ENCODE results near the gene ZBTB18. TPM values are rescaled to one million over a fixed set of nuclear protein-coding genes. Genes with fewer than 3 reads are reported as not detected.

ZBTB18 gene
- polyA plus RNA-seq, 3 donors: 3.0 to 45.5 (median 3.6) TPM

DNA sequence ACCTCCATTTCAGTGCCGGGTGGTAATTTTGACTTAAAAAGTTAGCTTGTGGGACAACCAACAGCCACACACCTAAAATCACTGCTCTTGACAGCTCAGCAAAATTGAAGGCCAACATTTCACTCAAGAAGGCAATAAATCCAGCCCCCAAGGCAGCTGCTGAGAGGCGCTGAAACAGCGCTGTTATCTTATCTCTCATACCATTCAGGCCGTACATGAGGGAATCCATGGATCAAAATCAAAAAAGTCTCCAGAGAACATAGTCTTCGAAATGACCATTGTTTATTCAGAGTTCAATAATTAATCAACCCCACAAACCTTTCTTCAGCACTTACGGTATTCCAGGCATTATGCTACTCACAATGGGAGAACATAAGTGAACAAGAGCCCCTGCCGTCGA lies 38.5 kb downstream of the ZBTB18 start:
- no peak overlapping the region for H3K9ac ChIP-seq (ENCODE audit: insufficient read depth, low read length, poor library complexity, severe bottlenecking)
- H4K20me1 ChIP-seq (ENCODE audit: insufficient read depth, low read length): no peaks in the 10 kb centered on the region
- WGBS (ENCODE audit: insufficient coverage): 96% methylated on average over 6 of the region's 8 CpGs
- no peaks in the 10 kb centered on the region for H3K36me3 ChIP-seq (replicated peaks in 1 of 2; ENCODE audit: control insufficient read depth in 1 of 2, insufficient read depth in 2 of 2, low read length in 2 of 2)
- no peaks in the 10 kb centered on the region for H3K27me3 ChIP-seq (ENCODE audit: control insufficient read depth in 2 of 2, insufficient read depth in 2 of 2, low read length in 2 of 2)
- Mint-ChIP-seq H3K27me3 (ENCODE audit: low read depth in 3 of 3) (peaks cover 1 to 3% (median 2%) of the 10 kb centered on the region in 3 donors), H3K9me3 (peaks cover 0 to 8% (median 4%) of the 10 kb centered on the region in 7 donors), H3K27ac (no peak overlapping the region), H3K4me3 (no peak overlapping the region), H3K4me1 (no peaks in the 10 kb centered on the region), H3K36me3 (no peaks in the 10 kb centered on the region)
- H3K9me3 ChIP-seq (replicated peaks in 1 of 2; ENCODE audit: control insufficient read depth in 1 of 2, insufficient read depth in 1 of 2, low read length in 2 of 2): no peaks in the 10 kb centered on the region
- H3K4me2 ChIP-seq (replicated peaks; ENCODE audit: extremely low read depth, low read length, poor library complexity, severe bottlenecking): no peak overlapping the region
- no peak for DNase-seq
- no peak overlapping the region for H3K27ac ChIP-seq (ENCODE audit: low read depth in 1 of 2, low read length in 2 of 2)
- TF ChIP-seq, protein P1, sequence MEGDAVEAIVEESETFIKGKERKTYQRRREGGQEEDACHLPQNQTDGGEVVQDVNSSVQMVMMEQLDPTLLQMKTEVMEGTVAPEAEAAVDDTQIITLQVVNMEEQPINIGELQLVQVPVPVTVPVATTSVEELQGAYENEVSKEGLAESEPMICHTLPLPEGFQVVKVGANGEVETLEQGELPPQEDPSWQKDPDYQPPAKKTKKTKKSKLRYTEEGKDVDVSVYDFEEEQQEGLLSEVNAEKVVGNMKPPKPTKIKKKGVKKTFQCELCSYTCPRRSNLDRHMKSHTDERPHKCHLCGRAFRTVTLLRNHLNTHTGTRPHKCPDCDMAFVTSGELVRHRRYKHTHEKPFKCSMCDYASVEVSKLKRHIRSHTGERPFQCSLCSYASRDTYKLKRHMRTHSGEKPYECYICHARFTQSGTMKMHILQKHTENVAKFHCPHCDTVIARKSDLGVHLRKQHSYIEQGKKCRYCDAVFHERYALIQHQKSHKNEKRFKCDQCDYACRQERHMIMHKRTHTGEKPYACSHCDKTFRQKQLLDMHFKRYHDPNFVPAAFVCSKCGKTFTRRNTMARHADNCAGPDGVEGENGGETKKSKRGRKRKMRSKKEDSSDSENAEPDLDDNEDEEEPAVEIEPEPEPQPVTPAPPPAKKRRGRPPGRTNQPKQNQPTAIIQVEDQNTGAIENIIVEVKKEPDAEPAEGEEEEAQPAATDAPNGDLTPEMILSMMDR (IDR thresholded peaks at IDR 0.05): no peak
- H3K79me2 ChIP-seq (ENCODE audit: insufficient read depth, low read length): no peaks in the 10 kb centered on the region
- H3K4me1 ChIP-seq (ENCODE audit: control insufficient read depth in 1 of 2, insufficient read depth in 2 of 2, low read length in 2 of 2): no peaks in the 10 kb centered on the region
- intact Hi-C loops (cut with micrococcal nuclease): no loop called here
- H3K4me3 ChIP-seq (replicated peaks in 1 of 3; ENCODE audit: low read depth in 2 of 3, low read length in 3 of 3): no peak overlapping the region
- no peak overlapping the region for H2AFZ ChIP-seq (ENCODE audit: insufficient read depth, low read depth, low read length, poor library complexity, severe bottlenecking)

DNA sequence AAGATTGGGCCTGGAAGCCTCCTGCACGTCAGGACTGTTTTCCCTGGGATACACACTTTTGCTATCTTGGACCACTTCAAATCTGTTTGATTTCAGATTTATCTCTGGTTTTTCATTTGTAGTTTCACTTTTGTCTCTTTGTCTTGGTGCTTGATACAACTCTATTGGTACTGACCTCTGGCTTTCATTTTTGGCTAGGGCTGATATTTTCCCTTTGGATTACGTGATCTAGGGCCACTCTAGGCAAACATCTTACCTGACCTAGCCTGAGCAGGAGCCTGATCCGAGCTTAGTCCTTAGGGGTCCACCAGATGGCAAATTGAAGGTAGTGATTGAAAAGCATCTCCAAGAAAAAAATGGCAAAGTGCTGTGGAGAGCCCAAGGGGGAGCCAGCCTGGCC lies 39.6 kb downstream of the ZBTB18 start:
- H3K4me3 ChIP-seq (replicated peaks in 1 of 3; ENCODE audit: low read depth in 2 of 3, low read length in 3 of 3): no peak overlapping the region
- H3K9me3 Mint-ChIP-seq: peaks cover 0 to 8% (median 4%) of the 10 kb centered on the region in 7 donors
- no peaks in the 10 kb centered on the region for H3K79me2 ChIP-seq (ENCODE audit: insufficient read depth, low read length)
- H3K9ac ChIP-seq (ENCODE audit: insufficient read depth, low read length, poor library complexity, severe bottlenecking): no peak overlapping the region
- TF ChIP-seq, protein P1 (IDR thresholded peaks at IDR 0.05): no peak
- H3K27ac Mint-ChIP-seq: no peak overlapping the region
- 100% methylated on average over 2 of the region's 3 CpGs for WGBS (ENCODE audit: insufficient coverage)
- no peaks in the 10 kb centered on the region for H3K9me3 ChIP-seq (replicated peaks in 1 of 2; ENCODE audit: control insufficient read depth in 1 of 2, insufficient read depth in 1 of 2, low read length in 2 of 2)
- intact Hi-C loops (cut with micrococcal nuclease): no loop called here
- no peak for DNase-seq
- no peaks in the 10 kb centered on the region for H3K4me1 ChIP-seq (ENCODE audit: control insufficient read depth in 1 of 2, insufficient read depth in 2 of 2, low read length in 2 of 2)
- no peak overlapping the region for H3K4me2 ChIP-seq (replicated peaks; ENCODE audit: extremely low read depth, low read length, poor library complexity, severe bottlenecking)
- no peaks in the 10 kb centered on the region for H4K20me1 ChIP-seq (ENCODE audit: insufficient read depth, low read length)
- no peaks in the 10 kb centered on the region for H3K4me1 Mint-ChIP-seq
- no peak overlapping the region for H2AFZ ChIP-seq (ENCODE audit: insufficient read depth, low read depth, low read length, poor library complexity, severe bottlenecking)
- H3K36me3 ChIP-seq (replicated peaks in 1 of 2; ENCODE audit: control insufficient read depth in 1 of 2, insufficient read depth in 2 of 2, low read length in 2 of 2): no peaks in the 10 kb centered on the region
- no peak overlapping the region for H3K4me3 Mint-ChIP-seq
- peaks cover 1 to 2% (median 2%) of the 10 kb centered on the region in 3 donors for H3K27me3 Mint-ChIP-seq (ENCODE audit: low read depth in 3 of 3)
- H3K27me3 ChIP-seq (ENCODE audit: control insufficient read depth in 2 of 2, insufficient read depth in 2 of 2, low read length in 2 of 2): no peaks in the 10 kb centered on the region
- H3K36me3 Mint-ChIP-seq: no peaks in the 10 kb centered on the region
- no peak overlapping the region for H3K27ac ChIP-seq (ENCODE audit: low read depth in 1 of 2, low read length in 2 of 2)

All from CD14-positive monocyte (primary cell).